GM20000 (cell line): ENCODE measurements around the gene CARS1.

ENCODE experiments used
- DNase-seq: peaks from one replicate; pipeline ENCODE4 v3.0.0; 2012; ENCODE audit warnings: low spot score
- TF ChIP-seq, protein P1 (sequence below): IDR thresholded peaks from 2 replicates; pipeline ENCODE4 v1.5.1; 2012; ENCODE audit warnings: mild to moderate bottlenecking, control low read depth; ENCODE audit errors: extremely low read depth, missing control alignments

CARS1 gene

DNA sequence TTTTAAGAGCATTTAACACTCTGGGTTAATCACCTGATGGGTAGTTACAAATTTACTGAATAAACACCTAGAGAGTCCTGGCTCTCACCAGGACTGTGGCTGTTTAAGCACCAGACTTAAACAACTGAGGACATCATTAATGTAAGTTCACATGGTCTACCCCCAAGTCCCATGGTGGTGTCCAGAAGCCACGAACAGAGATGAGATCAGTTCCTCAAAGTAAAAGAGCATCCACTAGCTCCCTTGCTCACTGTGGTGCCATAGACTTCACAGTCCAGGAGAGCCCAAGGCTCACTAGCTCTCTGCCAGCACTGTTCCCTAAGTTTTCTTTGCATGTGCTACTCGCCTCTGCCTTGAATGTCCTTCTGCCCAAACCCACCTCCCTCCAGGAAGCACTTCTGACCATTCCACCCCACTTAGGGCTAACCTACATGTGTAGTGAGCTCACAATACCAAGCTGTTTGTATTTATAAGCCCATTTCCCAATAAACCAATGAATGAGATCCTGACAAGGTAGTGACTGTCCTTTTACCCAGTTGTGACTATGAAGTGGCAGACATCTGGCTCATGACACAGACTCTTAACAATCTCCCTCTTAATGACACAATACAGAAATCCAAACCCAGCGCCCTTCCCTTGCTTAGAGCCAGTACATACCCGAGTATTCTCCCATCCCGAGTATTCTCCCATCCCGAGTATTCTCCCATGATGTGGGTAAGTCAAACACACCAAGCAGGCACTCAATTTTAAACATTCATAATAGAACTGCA is 80.7 kb downstream of the CARS1 start:
- TF ChIP-seq, protein P1, sequence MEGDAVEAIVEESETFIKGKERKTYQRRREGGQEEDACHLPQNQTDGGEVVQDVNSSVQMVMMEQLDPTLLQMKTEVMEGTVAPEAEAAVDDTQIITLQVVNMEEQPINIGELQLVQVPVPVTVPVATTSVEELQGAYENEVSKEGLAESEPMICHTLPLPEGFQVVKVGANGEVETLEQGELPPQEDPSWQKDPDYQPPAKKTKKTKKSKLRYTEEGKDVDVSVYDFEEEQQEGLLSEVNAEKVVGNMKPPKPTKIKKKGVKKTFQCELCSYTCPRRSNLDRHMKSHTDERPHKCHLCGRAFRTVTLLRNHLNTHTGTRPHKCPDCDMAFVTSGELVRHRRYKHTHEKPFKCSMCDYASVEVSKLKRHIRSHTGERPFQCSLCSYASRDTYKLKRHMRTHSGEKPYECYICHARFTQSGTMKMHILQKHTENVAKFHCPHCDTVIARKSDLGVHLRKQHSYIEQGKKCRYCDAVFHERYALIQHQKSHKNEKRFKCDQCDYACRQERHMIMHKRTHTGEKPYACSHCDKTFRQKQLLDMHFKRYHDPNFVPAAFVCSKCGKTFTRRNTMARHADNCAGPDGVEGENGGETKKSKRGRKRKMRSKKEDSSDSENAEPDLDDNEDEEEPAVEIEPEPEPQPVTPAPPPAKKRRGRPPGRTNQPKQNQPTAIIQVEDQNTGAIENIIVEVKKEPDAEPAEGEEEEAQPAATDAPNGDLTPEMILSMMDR, result no peak
- DNase-seq, result no peak

DNA sequence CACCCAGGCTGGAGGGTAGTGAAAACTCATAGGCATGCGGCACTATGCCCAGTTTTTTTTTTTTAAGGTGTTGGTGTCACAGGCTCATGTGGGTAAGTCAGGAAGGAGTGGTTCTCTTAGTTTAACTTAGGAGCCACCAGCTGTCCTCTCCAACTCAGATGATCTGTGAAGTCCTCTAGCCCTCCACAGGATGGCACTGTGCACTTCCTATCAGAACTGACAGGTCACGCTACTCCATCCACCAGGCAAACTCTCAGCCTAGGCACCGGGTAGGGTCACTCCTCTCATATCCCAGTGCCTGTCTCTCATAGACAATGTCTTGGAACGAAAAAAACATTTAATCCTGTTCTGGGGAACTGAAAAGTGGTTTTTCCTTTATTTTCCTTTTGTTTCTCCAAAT is 81.6 kb downstream of the CARS1 start:
- peak; percentile 37 for DNase-seq

DNA sequence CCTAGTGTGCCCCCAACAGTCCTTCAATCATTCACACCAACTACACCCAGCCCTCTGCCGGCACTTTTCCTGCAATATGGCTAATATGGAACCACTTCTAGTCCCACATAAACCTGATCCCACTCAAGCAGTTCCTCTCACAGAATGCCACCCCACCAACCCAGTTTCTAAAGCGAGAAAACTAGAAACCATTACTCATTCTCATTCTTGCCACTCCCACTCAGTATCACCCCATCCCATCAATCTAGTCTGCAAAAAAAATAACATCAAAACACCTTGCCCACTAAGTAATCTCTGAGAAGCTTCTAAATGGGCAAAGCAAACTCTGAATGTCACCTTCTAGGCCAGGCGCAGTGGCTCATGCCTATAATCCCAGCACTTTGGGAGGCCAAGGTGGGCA is 83.0 kb downstream of the CARS1 start:
- TF ChIP-seq, protein P1, result no peak
- no peak for DNase-seq

More for the DNA sequence above, 81.6 kb downstream of the CARS1 start:
- TF ChIP-seq, protein P1, result no peak

DNA sequence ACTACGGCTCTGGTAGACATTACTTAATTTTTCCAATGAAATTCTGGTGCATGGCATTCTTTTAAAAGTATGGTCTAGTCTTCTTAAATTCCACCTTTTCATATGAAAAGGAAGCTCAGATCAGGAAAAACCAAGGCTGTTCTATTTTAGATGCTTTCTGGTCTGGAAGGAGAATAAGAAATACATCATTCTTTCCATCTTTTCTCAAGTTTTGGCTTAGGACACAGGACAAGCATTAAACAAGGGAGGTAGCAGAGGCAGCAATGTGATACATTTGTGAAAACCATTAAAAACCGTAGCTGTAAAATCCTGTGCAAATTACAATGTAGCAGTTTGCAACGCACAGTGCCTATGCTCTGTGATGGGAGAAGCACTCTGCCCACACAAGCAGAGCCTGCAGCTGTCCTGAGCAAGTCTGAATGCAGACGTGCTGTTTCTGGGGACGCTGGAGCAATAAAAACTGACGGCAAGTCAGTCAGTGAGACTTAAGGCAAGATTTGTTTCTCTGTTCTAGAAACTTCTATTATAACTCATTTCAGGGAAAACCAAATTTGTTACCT is 88.8 kb downstream of the CARS1 start:
- DNase-seq, result no peak
- TF ChIP-seq, protein P1, result no peak

- no peak for DNase-seq
- TF ChIP-seq, protein P1, result no peak
These were observed 92.4 kb downstream of the CARS1 start for GRCh38 chr11:2964782-2965181.

GRCh38 chr11:2963761-2964160 is 93.5 kb downstream of the CARS1 start:
- DNase-seq, result no peak
- TF ChIP-seq, protein P1, result no peak

- TF ChIP-seq, protein P1, result no peak
- DNase-seq, result no peak
These were observed 94.0 kb downstream of the CARS1 start for GRCh38 chr11:2963112-2963754.
